Lower lobe of right lung (tissue), 2 donors: ENCODE measurements around the gene SYT7. TPM values are rescaled to one million over a fixed set of nuclear protein-coding genes. Genes with fewer than 3 reads are reported as not detected.

Experiments
- ATAC-seq, 2 donors: fragments of 200-7000 bp; cut with Tn5 transposase; one replicate each; pipeline ENCODE4 v1.9.1; 2020 to 2022; ENCODE audit warnings: mild to moderate bottlenecking in 2 of 2, moderate library complexity in 2 of 2
- DNase-seq: peaks from one replicate; pipeline ENCODE4 v3.0.0-alpha.2; 2020
- H3K27ac ChIP-seq: fragments of 200-600 bp; one replicate; pipeline ENCODE4 v1.8.0; 2022
- H3K27me3 ChIP-seq: fragments of 200-600 bp; one replicate; pipeline ENCODE4 v1.8.0; 2022; ENCODE audit warnings: low read depth
- H3K36me3 ChIP-seq: fragments of 200-600 bp; one replicate; pipeline ENCODE4 v1.8.0; 2022; ENCODE audit warnings: mild to moderate bottlenecking
- H3K4me1 ChIP-seq: fragments of 200-600 bp; one replicate; pipeline ENCODE4 v1.8.0; 2022
- H3K4me3 ChIP-seq: fragments of 200-600 bp; one replicate; pipeline ENCODE4 v1.8.0; 2022; ENCODE audit warnings: mild to moderate bottlenecking
- H3K9me3 ChIP-seq: fragments of 200-600 bp; one replicate; pipeline ENCODE4 v1.8.0; 2022
- CTCF ChIP-seq: fragments of 200-600 bp; IDR thresholded peaks from one replicate; pipeline ENCODE4 v1.8.0; 2022; ENCODE audit warnings: antibody characterized with exemption, mild to moderate bottlenecking
- intact Hi-C: fragments of 100-400 bp; cut with DNase I; formaldehyde crosslinking; loops from one replicate; pipeline ENCODE4 v1.11.0; 2022
- total RNA-seq: library from RNA; stranded (reverse); fragmentation: NEBNext Ultra II Directional; extraction: Animal tissue kit (Norgen Biotek cat#: 25700); gene quantifications from one replicate; pipeline ENCODE4 v1.2.1, GENCODE V29; 2021
- donor health status: DM: no; HTN: yes; CAD: no; lungs with severe emphysema.

Gene SYT7
- total RNA-seq, 1 donor from 2014 or later, result 3.8 TPM

DNA sequence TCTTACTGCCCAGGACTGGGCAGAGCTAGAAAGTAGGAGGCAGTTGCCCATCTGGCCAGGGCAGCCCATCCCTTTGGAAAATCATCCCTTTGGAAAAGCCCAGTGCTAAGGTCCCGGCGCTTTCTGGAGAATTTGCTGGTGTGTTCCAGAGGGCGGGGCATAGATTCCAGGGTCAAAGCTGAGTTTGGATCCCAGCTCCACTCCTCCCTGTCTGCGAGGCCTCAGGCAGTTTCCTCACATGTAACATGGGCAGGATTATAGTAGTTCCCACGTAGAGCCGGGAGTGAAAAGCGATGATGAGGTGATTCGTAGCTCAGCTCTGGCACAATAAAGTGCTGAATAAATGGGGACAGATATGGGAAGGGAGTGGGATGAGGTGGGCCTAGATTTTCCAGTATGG lies 103.8 kb downstream of the SYT7 start:
- H3K4me1 ChIP-seq, result peaks cover 12% of the 10 kb centered on the region
- intact Hi-C loops, result no loop called here
- no peak for TF ChIP-seq CTCF
- H3K36me3 ChIP-seq, result peaks cover 6% of the 10 kb centered on the region
- H3K9me3 ChIP-seq, result no peaks in the 10 kb centered on the region
- H3K4me3 ChIP-seq, result no peak overlapping the region
- no peak overlapping the region for H3K27ac ChIP-seq
- no peak for ATAC-seq
- no peak for DNase-seq
- peaks cover 7% of the 10 kb centered on the region for H3K27me3 ChIP-seq

GRCh38 chr11:61476371-61476770 lies 104.5 kb downstream of the SYT7 start:
- ATAC-seq, result no peak
- no peak for DNase-seq
- intact Hi-C loops, result no loop called here
- Histone ChIP-seq H3K27me3 (no peaks in the 10 kb centered on the region), H3K27ac (no peak overlapping the region), H3K4me1 (peaks cover 18% of the 10 kb centered on the region), H3K9me3 (no peaks in the 10 kb centered on the region), H3K4me3 (no peak overlapping the region), H3K36me3 (peaks cover 6% of the 10 kb centered on the region)
- TF ChIP-seq CTCF, result no peak

- Histone ChIP-seq H3K4me3 (no peak overlapping the region), H3K36me3 (peaks cover 12% of the 10 kb centered on the region), H3K27me3 (no peaks in the 10 kb centered on the region), H3K27ac (no peak overlapping the region), H3K4me1 (peaks cover 18% of the 10 kb centered on the region), H3K9me3 (no peaks in the 10 kb centered on the region)
- no peak for TF ChIP-seq CTCF
- intact Hi-C loops, result no loop called here
- ATAC-seq (no peak), DNase-seq (no peak)
These were observed 105.4 kb downstream of the SYT7 start for GRCh38 chr11:61475433-61475832.

DNA sequence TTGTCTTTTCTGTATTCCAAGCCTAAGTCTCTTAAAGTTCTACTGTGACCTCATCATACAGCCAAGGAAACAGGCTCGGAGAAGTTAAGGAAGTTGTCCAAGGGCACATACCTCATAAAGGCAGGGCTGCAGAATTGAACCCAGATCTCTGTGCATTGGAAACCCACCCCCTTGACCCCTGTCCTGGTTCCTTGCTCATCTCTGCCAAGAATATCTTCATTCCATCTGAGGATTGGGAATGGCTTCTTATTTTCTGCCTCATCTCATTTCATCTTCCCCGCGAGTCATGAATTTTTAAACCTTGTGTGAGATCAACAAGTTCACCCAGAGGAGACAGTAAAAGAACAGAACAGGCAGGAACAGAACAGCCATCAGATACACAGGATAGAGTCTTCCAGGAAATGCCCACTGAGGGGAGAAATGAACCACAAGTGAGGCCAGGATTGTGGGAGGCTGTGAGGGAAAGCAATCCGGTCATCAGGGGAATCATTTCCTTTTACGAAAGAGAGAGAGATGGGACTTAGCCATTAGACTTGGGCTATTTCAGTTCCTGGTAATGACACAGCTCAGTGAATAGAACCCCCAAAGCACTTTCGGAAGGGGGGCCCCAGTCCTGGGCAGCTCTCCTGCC lies 106.7 kb downstream of the SYT7 start:
- intact Hi-C loops, result no loop called here
- ATAC-seq (no peak), DNase-seq (no peak)
- Histone ChIP-seq H3K9me3 (no peaks in the 10 kb centered on the region), H3K27me3 (no peaks in the 10 kb centered on the region), H3K4me1 (peaks cover 18% of the 10 kb centered on the region), H3K27ac (no peak overlapping the region), H3K4me3 (no peak overlapping the region), H3K36me3 (peaks cover 20% of the 10 kb centered on the region)
- TF ChIP-seq CTCF, result no peak

DNA sequence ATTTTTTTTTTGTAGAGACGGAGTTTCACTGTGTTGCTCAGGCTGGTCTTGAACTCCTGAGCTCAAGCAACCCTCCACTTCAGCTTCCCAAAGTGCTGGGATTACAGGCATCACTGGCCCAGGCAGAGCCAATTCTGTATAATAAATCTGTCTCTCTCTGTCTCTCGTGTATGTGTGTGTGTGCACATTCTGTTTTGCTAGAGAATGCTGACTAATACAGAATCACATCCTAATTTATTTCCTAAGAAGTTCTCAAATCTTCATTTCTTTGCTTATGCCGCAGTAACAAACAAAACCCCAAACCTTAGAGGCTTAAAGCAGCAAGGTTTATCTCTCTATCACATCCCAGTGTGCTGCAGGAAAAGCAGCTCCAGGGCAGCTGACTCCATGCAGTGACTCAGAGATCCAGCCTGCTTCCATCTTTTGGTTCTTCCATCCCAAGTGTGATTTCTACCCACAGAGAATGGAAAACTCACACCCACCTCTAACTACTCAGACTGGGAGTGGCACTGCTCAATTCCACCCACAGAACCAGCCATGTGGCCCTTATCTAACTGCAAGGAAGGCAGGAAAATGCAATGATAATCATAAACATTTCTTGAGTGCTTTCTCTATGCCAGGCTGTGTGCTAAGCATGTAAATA lies 107.4 kb downstream of the SYT7 start:
- TF ChIP-seq CTCF, result no peak
- DNase-seq, result no peak
- H3K27me3 ChIP-seq, result no peaks in the 10 kb centered on the region
- intact Hi-C loops, result no loop called here
- peaks cover 21% of the 10 kb centered on the region for H3K36me3 ChIP-seq
- H3K4me1 ChIP-seq, result peaks cover 18% of the 10 kb centered on the region
- no peaks in the 10 kb centered on the region for H3K9me3 ChIP-seq
- no peak overlapping the region for H3K4me3 ChIP-seq
- ATAC-seq, result peak in 1 of 2 donors; percentile 26
- no peak overlapping the region for H3K27ac ChIP-seq
